Keratinocyte (primary cell): ENCODE data around the gene PRR13.

Experiments
- EZH2 ChIP-seq: IDR thresholded peaks from one replicate; pipeline ENCODE4 v1.6.1; 2012; ENCODE audit warnings: inconsistent platforms, mild to moderate bottlenecking, low read length, moderate library complexity
- TF ChIP-seq, protein P1 (sequence below), 3 experiments: IDR thresholded peaks in 1 of 3; conservative IDR thresholded peaks in 1 of 3; optimal IDR thresholded peaks in 1 of 3; 2 replicates in 2 of 3; 3 replicates in 1 of 3; pipeline versions ENCODE3 to v1.5.1; 2011; ENCODE audit warnings: low read length in 3 of 3, mild to moderate bottlenecking in 3 of 3, moderate library complexity in 2 of 3, control low read depth in 1 of 3, inconsistent platforms in 1 of 3; ENCODE audit not compliant: insufficient read depth in 2 of 3; ENCODE audit errors: extremely low read depth in 1 of 3

DNA sequence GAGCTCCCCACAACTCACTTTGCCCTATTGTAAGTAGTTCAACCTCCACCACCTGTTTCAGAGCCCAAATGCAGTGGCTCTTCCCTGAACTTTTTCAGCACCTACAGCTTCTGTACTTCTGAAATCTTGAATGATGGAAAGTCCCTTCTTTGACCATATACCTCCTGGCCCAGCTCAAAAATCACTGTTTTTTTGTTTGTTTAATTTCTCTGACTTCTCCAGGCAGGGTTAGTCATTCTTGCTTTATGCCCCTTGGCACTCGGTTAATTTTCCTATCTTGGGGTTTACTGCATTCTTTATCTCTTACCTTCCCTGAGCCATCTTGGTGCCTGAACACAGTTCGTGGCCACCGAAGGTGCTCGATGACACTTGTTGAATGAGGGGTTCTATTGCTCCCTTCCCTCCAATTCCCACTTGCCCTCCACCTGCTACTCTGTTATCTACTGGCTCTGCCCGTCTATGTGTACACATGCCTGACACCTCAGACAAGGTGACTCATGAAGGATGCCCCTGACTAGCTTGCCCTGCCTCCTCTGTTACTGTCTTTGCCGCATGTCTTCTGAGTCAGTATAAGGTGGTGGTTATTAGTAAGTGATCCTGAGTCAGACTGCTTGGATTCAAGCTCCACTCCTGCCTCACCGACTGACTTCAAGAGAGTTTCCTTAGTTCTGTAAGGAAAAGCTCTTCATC is 13.5 kb upstream of the PRR13 start:
- TF ChIP-seq, protein P1, sequence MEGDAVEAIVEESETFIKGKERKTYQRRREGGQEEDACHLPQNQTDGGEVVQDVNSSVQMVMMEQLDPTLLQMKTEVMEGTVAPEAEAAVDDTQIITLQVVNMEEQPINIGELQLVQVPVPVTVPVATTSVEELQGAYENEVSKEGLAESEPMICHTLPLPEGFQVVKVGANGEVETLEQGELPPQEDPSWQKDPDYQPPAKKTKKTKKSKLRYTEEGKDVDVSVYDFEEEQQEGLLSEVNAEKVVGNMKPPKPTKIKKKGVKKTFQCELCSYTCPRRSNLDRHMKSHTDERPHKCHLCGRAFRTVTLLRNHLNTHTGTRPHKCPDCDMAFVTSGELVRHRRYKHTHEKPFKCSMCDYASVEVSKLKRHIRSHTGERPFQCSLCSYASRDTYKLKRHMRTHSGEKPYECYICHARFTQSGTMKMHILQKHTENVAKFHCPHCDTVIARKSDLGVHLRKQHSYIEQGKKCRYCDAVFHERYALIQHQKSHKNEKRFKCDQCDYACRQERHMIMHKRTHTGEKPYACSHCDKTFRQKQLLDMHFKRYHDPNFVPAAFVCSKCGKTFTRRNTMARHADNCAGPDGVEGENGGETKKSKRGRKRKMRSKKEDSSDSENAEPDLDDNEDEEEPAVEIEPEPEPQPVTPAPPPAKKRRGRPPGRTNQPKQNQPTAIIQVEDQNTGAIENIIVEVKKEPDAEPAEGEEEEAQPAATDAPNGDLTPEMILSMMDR (optimal IDR thresholded peaks at IDR 0.05 in 1 of 3, IDR thresholded peaks at IDR 0.05 in 1 of 3, conservative IDR thresholded peaks at IDR 0.05 in 1 of 3; ENCODE audit: extremely low read depth in 1 of 3, insufficient read depth in 2 of 3, low read length in 3 of 3): no peak
- TF ChIP-seq EZH2: no peak
